Lower lobe of right lung (tissue), 2 donors: Measurements from ENCODE around the gene PRKN. TPM values are rescaled to one million over a fixed set of nuclear protein-coding genes. Genes with fewer than 3 reads are reported as not detected.
A peak's percentile ranks its signal among the peaks of the same experiment; 100 is the strongest.

Source experiments
- ATAC-seq, 2 donors: fragments of 200-7000 bp; cut with Tn5 transposase; one replicate each; pipeline ENCODE4 v1.9.1; 2020 to 2022; ENCODE audit warnings: mild to moderate bottlenecking in 2 of 2, moderate library complexity in 2 of 2
- DNase-seq: peaks from one replicate; pipeline ENCODE4 v3.0.0-alpha.2; 2020
- H3K27ac ChIP-seq: fragments of 200-600 bp; one replicate; pipeline ENCODE4 v1.8.0; 2022
- H3K27me3 ChIP-seq: fragments of 200-600 bp; one replicate; pipeline ENCODE4 v1.8.0; 2022; ENCODE audit warnings: low read depth
- H3K36me3 ChIP-seq: fragments of 200-600 bp; one replicate; pipeline ENCODE4 v1.8.0; 2022; ENCODE audit warnings: mild to moderate bottlenecking
- H3K4me1 ChIP-seq: fragments of 200-600 bp; one replicate; pipeline ENCODE4 v1.8.0; 2022
- H3K4me3 ChIP-seq: fragments of 200-600 bp; one replicate; pipeline ENCODE4 v1.8.0; 2022; ENCODE audit warnings: mild to moderate bottlenecking
- H3K9me3 ChIP-seq: fragments of 200-600 bp; one replicate; pipeline ENCODE4 v1.8.0; 2022
- CTCF ChIP-seq: fragments of 200-600 bp; IDR thresholded peaks from one replicate; pipeline ENCODE4 v1.8.0; 2022; ENCODE audit warnings: antibody characterized with exemption, mild to moderate bottlenecking
- intact Hi-C: fragments of 100-400 bp; cut with DNase I; formaldehyde crosslinking; loops from one replicate; pipeline ENCODE4 v1.11.0; 2022
- total RNA-seq: library from RNA; stranded (reverse); fragmentation: NEBNext Ultra II Directional; extraction: Animal tissue kit (Norgen Biotek cat#: 25700); gene quantifications from one replicate; pipeline ENCODE4 v1.2.1, GENCODE V29; 2021
- donor health status: DM: no; HTN: yes; CAD: no; lungs with severe emphysema.

Gene PRKN
- total RNA-seq, 1 donor from 2014 or later = 6.1 TPM

GRCh38 chr6:161445021-161445799, 1282.4 kb downstream of the PRKN start:
- no peak overlapping the region for H3K4me3 ChIP-seq
- intact Hi-C loops = no loop called here
- peaks cover 5% of the 10 kb centered on the region for H3K4me1 ChIP-seq
- no peaks in the 10 kb centered on the region for H3K9me3 ChIP-seq
- ATAC-seq (peak; percentile 41 to 55), DNase-seq (no peak)
- H3K27ac ChIP-seq = no peak overlapping the region
- no peak for TF ChIP-seq CTCF
- no peaks in the 10 kb centered on the region for H3K36me3 ChIP-seq
- no peaks in the 10 kb centered on the region for H3K27me3 ChIP-seq

- DNase-seq (no peak), ATAC-seq (peak; percentile 18 to 58)
- intact Hi-C loops = no loop called here
- Histone ChIP-seq H3K9me3 (no peaks in the 10 kb centered on the region), H3K27ac (no peak overlapping the region), H3K27me3 (no peaks in the 10 kb centered on the region), H3K36me3 (no peaks in the 10 kb centered on the region), H3K4me1 (peaks cover 5% of the 10 kb centered on the region), H3K4me3 (no peak overlapping the region)
- no peak for TF ChIP-seq CTCF
These were observed 1283.1 kb downstream of the PRKN start for GRCh38 chr6:161444464-161444863.

GRCh38 chr6:161443848-161444247, 1283.7 kb downstream of the PRKN start:
- Histone ChIP-seq H3K36me3 (no peaks in the 10 kb centered on the region), H3K4me3 (no peak overlapping the region), H3K27me3 (no peaks in the 10 kb centered on the region), H3K9me3 (no peaks in the 10 kb centered on the region), H3K4me1 (peaks cover 5% of the 10 kb centered on the region), H3K27ac (no peak overlapping the region)
- no peak for DNase-seq
- no peak for TF ChIP-seq CTCF
- ATAC-seq = no peak
- intact Hi-C loops = no loop called here

- intact Hi-C loops = no loop called here
- H3K27me3 ChIP-seq = no peaks in the 10 kb centered on the region
- H3K4me3 ChIP-seq = no peak overlapping the region
- H3K36me3 ChIP-seq = no peaks in the 10 kb centered on the region
- no peaks in the 10 kb centered on the region for H3K9me3 ChIP-seq
- no peak for ATAC-seq
- DNase-seq = no peak
- TF ChIP-seq CTCF = no peak
- peaks cover 5% of the 10 kb centered on the region for H3K4me1 ChIP-seq
- no peak overlapping the region for H3K27ac ChIP-seq
These were observed 1285.1 kb downstream of the PRKN start for GRCh38 chr6:161442420-161442819.

- intact Hi-C loops = no loop called here
- TF ChIP-seq CTCF = no peak
- Histone ChIP-seq H3K4me3 (no peak overlapping the region), H3K36me3 (no peaks in the 10 kb centered on the region), H3K27ac (no peak overlapping the region), H3K4me1 (peaks cover 5% of the 10 kb centered on the region), H3K9me3 (no peaks in the 10 kb centered on the region), H3K27me3 (no peaks in the 10 kb centered on the region)
- ATAC-seq = no peak
- DNase-seq = no peak
These were observed 1287.3 kb downstream of the PRKN start for GRCh38 chr6:161440299-161440698.
